GM23338 (cell line): ENCODE data around the gene CNOT6L. TPM values are rescaled to one million over a fixed set of nuclear protein-coding genes. Genes with fewer than 3 reads are reported as not detected.

Experiments used
- ATAC-seq: fragments of 200-7000 bp; cut with Tn5 transposase; 3 replicates; pipeline ENCODE4 v1.9.1; 2020
- DNase-seq: peaks from one replicate; pipeline ENCODE4 v3.0.0-alpha.2; 2015; ENCODE audit warnings: low spot score
- H2AFZ ChIP-seq: fragments of 200-600 bp; sonication (generic); 2 replicates; pipeline ENCODE4 v1.8.0; 2016; ENCODE audit warnings: antibody characterized with exemption, mild to moderate bottlenecking, moderate library complexity
- H3F3A ChIP-seq: fragments of 200-600 bp; sonication (generic); replicated peaks from 2 replicates; pipeline ENCODE4 v1.8.0; 2017; ENCODE audit warnings: antibody characterized with exemption, mixed run types, low read depth
- H3K27ac ChIP-seq: fragments of 200-600 bp; sonication (generic); 2 replicates; pipeline ENCODE4 v1.6.1; 2016; ENCODE audit warnings: low read depth
- H3K27me3 ChIP-seq: fragments of 200-600 bp; sonication (generic); 2 replicates; pipeline ENCODE4 v1.8.0; 2016; ENCODE audit warnings: mild to moderate bottlenecking, mixed run types, moderate library complexity; ENCODE audit not compliant: insufficient read depth
- H3K36me3 ChIP-seq: fragments of 200-600 bp; sonication (generic); 2 replicates; pipeline ENCODE4 v1.8.0; 2016; ENCODE audit warnings: mild to moderate bottlenecking; ENCODE audit not compliant: insufficient read depth
- H3K4me1 ChIP-seq: fragments of 200-600 bp; sonication (generic); 2 replicates; pipeline ENCODE4 v1.8.0; 2016; ENCODE audit warnings: mild to moderate bottlenecking, moderate library complexity; ENCODE audit not compliant: insufficient read depth
- H3K4me2 ChIP-seq: fragments of 200-600 bp; sonication (generic); 2 replicates; pipeline ENCODE4 v1.7.1; 2017; ENCODE audit warnings: mixed run types
- H3K4me3 ChIP-seq: fragments of 200-600 bp; sonication (generic); 2 replicates; pipeline ENCODE4 v1.6.1; 2016; ENCODE audit warnings: mixed run types
- H3K79me2 ChIP-seq: fragments of 200-600 bp; sonication (generic); replicated peaks from 2 replicates; pipeline ENCODE4 v1.8.0; 2017; ENCODE audit warnings: mild to moderate bottlenecking; ENCODE audit not compliant: insufficient read depth
- H3K9me2 ChIP-seq: fragments of 200-600 bp; sonication (generic); 2 replicates; pipeline ENCODE4 v1.8.0; 2017; ENCODE audit not compliant: insufficient read depth
- H4K20me1 ChIP-seq: fragments of 200-600 bp; sonication (generic); replicated peaks from 2 replicates; pipeline ENCODE4 v1.8.0; 2017; ENCODE audit warnings: mild to moderate bottlenecking; ENCODE audit not compliant: insufficient read depth
- H3K27ac Mint-ChIP-seq: 2 replicates; pipeline ENCODE4 v1.8.0; 2020; ENCODE audit warnings: inconsistent platforms, mild to moderate bottlenecking, moderate library complexity, mixed read lengths
- H3K27me3 Mint-ChIP-seq: 3 replicates; pipeline ENCODE4 v1.8.0; 2022; ENCODE audit warnings: low read depth, mild to moderate bottlenecking, moderate library complexity, mixed read lengths, inconsistent platforms; ENCODE audit not compliant: insufficient read depth, poor library complexity
- H3K36me3 Mint-ChIP-seq: 3 replicates; pipeline ENCODE4 v1.8.0; 2021; ENCODE audit warnings: low read depth, mild to moderate bottlenecking, inconsistent platforms, moderate library complexity, mixed read lengths
- H3K4me1 Mint-ChIP-seq: 3 replicates; pipeline ENCODE4 v1.8.0; 2020; ENCODE audit warnings: mild to moderate bottlenecking, inconsistent platforms, mixed read lengths
- H3K4me3 Mint-ChIP-seq: 3 replicates; pipeline ENCODE4 v1.8.0; 2021; ENCODE audit warnings: moderate library complexity, mild to moderate bottlenecking, inconsistent platforms, mixed read lengths
- H3K9me3 Mint-ChIP-seq: 3 replicates; pipeline ENCODE4 v1.8.0; 2020; ENCODE audit warnings: moderate library complexity, mild to moderate bottlenecking, inconsistent platforms, mixed read lengths
- EZH2 ChIP-seq: fragments of 200-600 bp; sonication (generic); IDR thresholded peaks from one replicate; pipeline ENCODE4 v1.8.0; 2017; ENCODE audit warnings: antibody characterized with exemption, mild to moderate bottlenecking, low read depth; ENCODE audit not compliant: unreplicated experiment
- POLR2AphosphoS5 ChIP-seq: IDR thresholded peaks from 2 replicates; pipeline ENCODE4 v1.6.1; 2016; ENCODE audit warnings: antibody characterized with exemption, low read depth
- STAT1 ChIP-seq: IDR thresholded peaks from one replicate; pipeline ENCODE4 v1.6.1; 2016; ENCODE audit warnings: antibody characterized with exemption; ENCODE audit not compliant: unreplicated experiment
- ZNF331 ChIP-seq: fragments of 250-450 bp; sonication (Bioruptor Pico); IDR thresholded peaks from 2 replicates; pipeline ENCODE4 v1.5.0; 2020; ENCODE audit warnings: low read depth, mild to moderate bottlenecking, moderate library complexity
- polyA plus RNA-seq: library from polyadenylated mRNA; unstranded; fragments of >200 nt; fragmentation: Nextera tagmentation; extraction: Ambion mirVana; gene quantifications from 2 replicates; pipeline ENCODE4 v1.2.1, GENCODE V29; 2016
- total RNA-seq: library from RNA; depleted of rRNA; stranded (reverse); fragments of >200 nt; shearing (Covaris generic); gene quantifications from 2 replicates; pipeline ENCODE4 v1.2.3, GENCODE V29; 2014
- TF ChIP-seq, protein P1 (sequence below): IDR thresholded peaks from one replicate; pipeline ENCODE4 v1.6.1; 2018; ENCODE audit warnings: antibody characterized with exemption; ENCODE audit not compliant: unreplicated experiment
- TF ChIP-seq, protein P2 (sequence below): IDR thresholded peaks from 2 replicates; pipeline ENCODE4 v1.6.1; 2016; ENCODE audit warnings: antibody characterized with exemption
- TF ChIP-seq, protein P3 (sequence below): fragments of 250-450 bp; sonication (Bioruptor Pico); IDR thresholded peaks from 2 replicates; pipeline ENCODE4 v1.5.0; 2020; ENCODE audit warnings: mild to moderate bottlenecking, moderate library complexity

Gene CNOT6L
- total and polyA plus RNA-seq, 2 experiments from 2014 or later: 3.2 to 13.9 TPM

DNA sequence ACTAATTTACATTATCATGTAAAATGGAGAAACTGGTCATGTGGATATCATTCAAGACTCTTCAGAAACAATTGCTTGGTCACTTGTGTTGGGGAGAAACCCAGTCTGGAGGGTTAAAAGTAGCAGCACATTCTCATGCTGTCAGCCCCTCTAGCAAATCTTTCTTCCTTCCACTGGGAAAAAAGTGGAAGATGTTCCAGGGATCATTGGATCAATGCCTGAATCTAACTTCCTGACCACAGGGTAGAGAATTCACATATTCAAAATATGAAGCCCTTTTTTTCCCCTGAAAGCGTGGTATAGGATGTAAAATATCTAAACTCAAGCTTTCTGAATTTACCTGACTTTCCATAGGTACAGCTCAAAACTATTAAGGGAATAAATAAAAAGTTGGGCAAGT lies 115.5 kb downstream of the CNOT6L start:
- peaks cover 5% of the 10 kb centered on the region for H3K27me3 Mint-ChIP-seq

DNA sequence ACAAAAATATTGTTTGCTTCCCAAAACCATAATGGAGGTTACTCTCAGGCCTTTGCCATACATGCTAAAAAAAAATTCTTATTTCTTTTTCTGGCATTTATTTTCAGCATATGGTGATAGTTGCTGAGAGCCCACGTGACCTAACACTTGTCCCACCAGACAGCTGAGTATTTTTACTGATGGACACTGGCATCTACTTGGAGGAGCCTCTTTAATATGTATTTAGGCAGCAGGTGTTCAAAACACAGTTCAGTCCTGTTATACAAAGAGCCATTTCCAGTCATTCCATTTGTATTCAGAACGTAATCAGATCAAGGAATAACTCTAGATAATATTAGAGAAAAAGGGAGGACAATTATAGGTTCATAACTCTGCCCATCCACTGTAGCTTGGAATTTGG lies 118.0 kb downstream of the CNOT6L start:
- H3K4me3 Mint-ChIP-seq: no peak overlapping the region
- Histone ChIP-seq H2AFZ (no peak overlapping the region), H3K4me2 (no peak overlapping the region), H3K4me1 (no peaks in the 10 kb centered on the region; the same call in 1 of the 2 replicates), H4K20me1 (no peaks in the 10 kb centered on the region), H3K27ac (no peak overlapping the region), H3K36me3 (no peaks in the 10 kb centered on the region), H3F3A (no peaks in the 10 kb centered on the region), H3K4me3 (no peak overlapping the region), H3K27me3 (no peaks in the 10 kb centered on the region), H3K79me2 (no peaks in the 10 kb centered on the region), H3K9me2 (no peaks in the 10 kb centered on the region)
- peaks cover 21% of the 10 kb centered on the region for H3K4me1 Mint-ChIP-seq
- no peaks in the 10 kb centered on the region for H3K36me3 Mint-ChIP-seq
- H3K27ac Mint-ChIP-seq: no peak overlapping the region
- H3K9me3 Mint-ChIP-seq: no peaks in the 10 kb centered on the region
- ATAC-seq (no peak), DNase-seq (no peak)
- no peaks in the 10 kb centered on the region for H3K27me3 Mint-ChIP-seq
- TF ChIP-seq POLR2AphosphoS5: no peak
- TF ChIP-seq, protein P1, sequence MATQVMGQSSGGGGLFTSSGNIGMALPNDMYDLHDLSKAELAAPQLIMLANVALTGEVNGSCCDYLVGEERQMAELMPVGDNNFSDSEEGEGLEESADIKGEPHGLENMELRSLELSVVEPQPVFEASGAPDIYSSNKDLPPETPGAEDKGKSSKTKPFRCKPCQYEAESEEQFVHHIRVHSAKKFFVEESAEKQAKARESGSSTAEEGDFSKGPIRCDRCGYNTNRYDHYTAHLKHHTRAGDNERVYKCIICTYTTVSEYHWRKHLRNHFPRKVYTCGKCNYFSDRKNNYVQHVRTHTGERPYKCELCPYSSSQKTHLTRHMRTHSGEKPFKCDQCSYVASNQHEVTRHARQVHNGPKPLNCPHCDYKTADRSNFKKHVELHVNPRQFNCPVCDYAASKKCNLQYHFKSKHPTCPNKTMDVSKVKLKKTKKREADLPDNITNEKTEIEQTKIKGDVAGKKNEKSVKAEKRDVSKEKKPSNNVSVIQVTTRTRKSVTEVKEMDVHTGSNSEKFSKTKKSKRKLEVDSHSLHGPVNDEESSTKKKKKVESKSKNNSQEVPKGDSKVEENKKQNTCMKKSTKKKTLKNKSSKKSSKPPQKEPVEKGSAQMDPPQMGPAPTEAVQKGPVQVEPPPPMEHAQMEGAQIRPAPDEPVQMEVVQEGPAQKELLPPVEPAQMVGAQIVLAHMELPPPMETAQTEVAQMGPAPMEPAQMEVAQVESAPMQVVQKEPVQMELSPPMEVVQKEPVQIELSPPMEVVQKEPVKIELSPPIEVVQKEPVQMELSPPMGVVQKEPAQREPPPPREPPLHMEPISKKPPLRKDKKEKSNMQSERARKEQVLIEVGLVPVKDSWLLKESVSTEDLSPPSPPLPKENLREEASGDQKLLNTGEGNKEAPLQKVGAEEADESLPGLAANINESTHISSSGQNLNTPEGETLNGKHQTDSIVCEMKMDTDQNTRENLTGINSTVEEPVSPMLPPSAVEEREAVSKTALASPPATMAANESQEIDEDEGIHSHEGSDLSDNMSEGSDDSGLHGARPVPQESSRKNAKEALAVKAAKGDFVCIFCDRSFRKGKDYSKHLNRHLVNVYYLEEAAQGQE: no peak
- TF ChIP-seq STAT1: no peak
- no peak for TF ChIP-seq EZH2
- TF ChIP-seq, protein P2, sequence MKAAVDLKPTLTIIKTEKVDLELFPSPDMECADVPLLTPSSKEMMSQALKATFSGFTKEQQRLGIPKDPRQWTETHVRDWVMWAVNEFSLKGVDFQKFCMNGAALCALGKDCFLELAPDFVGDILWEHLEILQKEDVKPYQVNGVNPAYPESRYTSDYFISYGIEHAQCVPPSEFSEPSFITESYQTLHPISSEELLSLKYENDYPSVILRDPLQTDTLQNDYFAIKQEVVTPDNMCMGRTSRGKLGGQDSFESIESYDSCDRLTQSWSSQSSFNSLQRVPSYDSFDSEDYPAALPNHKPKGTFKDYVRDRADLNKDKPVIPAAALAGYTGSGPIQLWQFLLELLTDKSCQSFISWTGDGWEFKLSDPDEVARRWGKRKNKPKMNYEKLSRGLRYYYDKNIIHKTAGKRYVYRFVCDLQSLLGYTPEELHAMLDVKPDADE: no peak
- TF ChIP-seq ZNF331 (CRISPR knock-in tag): no peak

More for the DNA sequence above, 115.5 kb downstream of the CNOT6L start:
- Histone ChIP-seq H3K9me2 (no peaks in the 10 kb centered on the region), H3K4me1 (no peaks in the 10 kb centered on the region; the same call in 1 of the 2 replicates), H3K27ac (no peak overlapping the region), H3K4me2 (no peak overlapping the region), H3F3A (no peaks in the 10 kb centered on the region), H3K36me3 (no peaks in the 10 kb centered on the region), H3K4me3 (no peak overlapping the region), H2AFZ (no peak overlapping the region), H4K20me1 (no peaks in the 10 kb centered on the region), H3K79me2 (no peaks in the 10 kb centered on the region), H3K27me3 (no peaks in the 10 kb centered on the region)
- no peak for ATAC-seq
- H3K4me1 Mint-ChIP-seq: peaks cover 23% of the 10 kb centered on the region
- peak; percentile 12 for DNase-seq
- no peaks in the 10 kb centered on the region for H3K9me3 Mint-ChIP-seq
- TF ChIP-seq, protein P3, sequence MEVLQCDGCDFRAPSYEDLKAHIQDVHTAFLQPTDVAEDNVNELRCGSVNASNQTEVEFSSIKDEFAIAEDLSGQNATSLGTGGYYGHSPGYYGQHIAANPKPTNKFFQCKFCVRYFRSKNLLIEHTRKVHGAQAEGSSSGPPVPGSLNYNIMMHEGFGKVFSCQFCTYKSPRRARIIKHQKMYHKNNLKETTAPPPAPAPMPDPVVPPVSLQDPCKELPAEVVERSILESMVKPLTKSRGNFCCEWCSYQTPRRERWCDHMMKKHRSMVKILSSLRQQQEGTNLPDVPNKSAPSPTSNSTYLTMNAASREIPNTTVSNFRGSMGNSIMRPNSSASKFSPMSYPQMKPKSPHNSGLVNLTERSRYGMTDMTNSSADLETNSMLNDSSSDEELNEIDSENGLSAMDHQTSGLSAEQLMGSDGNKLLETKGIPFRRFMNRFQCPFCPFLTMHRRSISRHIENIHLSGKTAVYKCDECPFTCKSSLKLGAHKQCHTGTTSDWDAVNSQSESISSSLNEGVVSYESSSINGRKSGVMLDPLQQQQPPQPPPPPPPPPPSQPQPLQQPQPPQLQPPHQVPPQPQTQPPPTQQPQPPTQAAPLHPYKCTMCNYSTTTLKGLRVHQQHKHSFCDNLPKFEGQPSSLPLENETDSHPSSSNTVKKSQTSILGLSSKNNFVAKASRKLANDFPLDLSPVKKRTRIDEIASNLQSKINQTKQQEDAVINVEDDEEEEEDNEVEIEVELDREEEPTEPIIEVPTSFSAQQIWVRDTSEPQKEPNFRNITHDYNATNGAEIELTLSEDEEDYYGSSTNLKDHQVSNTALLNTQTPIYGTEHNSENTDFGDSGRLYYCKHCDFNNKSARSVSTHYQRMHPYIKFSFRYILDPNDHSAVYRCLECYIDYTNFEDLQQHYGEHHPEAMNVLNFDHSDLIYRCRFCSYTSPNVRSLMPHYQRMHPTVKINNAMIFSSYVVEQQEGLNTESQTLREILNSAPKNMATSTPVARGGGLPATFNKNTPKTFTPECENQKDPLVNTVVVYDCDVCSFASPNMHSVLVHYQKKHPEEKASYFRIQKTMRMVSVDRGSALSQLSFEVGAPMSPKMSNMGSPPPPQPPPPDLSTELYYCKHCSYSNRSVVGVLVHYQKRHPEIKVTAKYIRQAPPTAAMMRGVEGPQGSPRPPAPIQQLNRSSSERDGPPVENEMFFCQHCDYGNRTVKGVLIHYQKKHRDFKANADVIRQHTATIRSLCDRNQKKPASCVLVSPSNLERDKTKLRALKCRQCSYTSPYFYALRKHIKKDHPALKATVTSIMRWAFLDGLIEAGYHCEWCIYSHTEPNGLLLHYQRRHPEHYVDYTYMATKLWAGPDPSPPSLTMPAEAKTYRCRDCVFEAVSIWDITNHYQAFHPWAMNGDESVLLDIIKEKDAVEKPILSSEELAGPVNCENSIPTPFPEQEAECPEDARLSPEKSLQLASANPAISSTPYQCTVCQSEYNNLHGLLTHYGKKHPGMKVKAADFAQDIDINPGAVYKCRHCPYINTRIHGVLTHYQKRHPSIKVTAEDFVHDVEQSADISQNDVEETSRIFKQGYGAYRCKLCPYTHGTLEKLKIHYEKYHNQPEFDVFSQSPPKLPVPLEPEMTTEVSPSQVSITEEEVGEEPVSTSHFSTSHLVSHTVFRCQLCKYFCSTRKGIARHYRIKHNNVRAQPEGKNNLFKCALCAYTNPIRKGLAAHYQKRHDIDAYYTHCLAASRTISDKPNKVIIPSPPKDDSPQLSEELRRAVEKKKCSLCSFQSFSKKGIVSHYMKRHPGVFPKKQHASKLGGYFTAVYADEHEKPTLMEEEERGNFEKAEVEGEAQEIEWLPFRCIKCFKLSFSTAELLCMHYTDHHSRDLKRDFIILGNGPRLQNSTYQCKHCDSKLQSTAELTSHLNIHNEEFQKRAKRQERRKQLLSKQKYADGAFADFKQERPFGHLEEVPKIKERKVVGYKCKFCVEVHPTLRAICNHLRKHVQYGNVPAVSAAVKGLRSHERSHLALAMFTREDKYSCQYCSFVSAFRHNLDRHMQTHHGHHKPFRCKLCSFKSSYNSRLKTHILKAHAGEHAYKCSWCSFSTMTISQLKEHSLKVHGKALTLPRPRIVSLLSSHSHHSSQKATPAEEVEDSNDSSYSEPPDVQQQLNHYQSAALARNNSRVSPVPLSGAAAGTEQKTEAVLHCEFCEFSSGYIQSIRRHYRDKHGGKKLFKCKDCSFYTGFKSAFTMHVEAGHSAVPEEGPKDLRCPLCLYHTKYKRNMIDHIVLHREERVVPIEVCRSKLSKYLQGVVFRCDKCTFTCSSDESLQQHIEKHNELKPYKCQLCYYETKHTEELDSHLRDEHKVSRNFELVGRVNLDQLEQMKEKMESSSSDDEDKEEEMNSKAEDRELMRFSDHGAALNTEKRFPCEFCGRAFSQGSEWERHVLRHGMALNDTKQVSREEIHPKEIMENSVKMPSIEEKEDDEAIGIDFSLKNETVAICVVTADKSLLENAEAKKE (CRISPR knock-in tag): no peak
- H3K36me3 Mint-ChIP-seq: no peaks in the 10 kb centered on the region
- no peak overlapping the region for H3K4me3 Mint-ChIP-seq
- no peak overlapping the region for H3K27ac Mint-ChIP-seq
